ENCODE measurements around the gene BMP6.

GRCh38 chr6:7865781-7866180 is 139.9 kb downstream of the BMP6 start:
- TF ChIP-seq, protein P1, sequence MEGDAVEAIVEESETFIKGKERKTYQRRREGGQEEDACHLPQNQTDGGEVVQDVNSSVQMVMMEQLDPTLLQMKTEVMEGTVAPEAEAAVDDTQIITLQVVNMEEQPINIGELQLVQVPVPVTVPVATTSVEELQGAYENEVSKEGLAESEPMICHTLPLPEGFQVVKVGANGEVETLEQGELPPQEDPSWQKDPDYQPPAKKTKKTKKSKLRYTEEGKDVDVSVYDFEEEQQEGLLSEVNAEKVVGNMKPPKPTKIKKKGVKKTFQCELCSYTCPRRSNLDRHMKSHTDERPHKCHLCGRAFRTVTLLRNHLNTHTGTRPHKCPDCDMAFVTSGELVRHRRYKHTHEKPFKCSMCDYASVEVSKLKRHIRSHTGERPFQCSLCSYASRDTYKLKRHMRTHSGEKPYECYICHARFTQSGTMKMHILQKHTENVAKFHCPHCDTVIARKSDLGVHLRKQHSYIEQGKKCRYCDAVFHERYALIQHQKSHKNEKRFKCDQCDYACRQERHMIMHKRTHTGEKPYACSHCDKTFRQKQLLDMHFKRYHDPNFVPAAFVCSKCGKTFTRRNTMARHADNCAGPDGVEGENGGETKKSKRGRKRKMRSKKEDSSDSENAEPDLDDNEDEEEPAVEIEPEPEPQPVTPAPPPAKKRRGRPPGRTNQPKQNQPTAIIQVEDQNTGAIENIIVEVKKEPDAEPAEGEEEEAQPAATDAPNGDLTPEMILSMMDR (conservative IDR thresholded peaks at IDR 0.05) = no peak
- TF ChIP-seq EZH2 (IDR thresholded peaks at IDR 0.05; ENCODE audit: low read depth) = no peak
